ENCODE data around the gene NSF.

DNA sequence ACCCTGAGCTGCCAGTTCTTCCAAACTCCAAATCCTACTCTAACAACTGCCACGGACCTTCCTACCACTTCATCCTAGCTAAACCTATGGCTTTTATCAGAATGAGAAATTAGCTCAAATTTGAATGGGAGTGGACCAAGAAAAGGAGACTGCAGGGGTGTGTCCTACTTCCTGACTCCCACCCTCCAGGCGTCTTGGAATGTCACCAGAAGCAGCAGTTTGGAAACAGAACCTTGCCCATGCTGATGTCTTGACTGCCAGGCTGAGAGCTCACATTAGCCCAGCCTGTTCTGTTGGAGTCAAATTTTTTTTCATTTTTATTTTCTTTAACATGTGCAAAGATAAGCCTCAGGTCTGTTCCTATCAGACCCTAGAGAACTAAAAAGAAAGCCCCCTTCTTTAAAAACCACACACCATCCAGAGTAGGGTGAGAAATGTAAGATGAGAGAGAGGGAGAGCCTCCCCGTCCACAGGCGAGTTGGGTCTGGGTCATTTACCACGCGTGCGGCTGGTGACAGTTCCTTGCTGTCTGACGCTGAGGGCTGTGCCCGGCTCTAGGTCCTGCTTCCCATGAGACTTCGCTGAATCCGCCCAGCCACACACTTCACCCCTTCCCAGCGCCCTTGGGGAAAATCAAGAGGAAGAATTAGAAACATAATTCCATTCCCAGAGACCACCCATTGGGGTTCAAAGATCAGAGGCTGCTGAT lies 173.7 kb downstream of the NSF start:
- TF ChIP-seq, protein P1, sequence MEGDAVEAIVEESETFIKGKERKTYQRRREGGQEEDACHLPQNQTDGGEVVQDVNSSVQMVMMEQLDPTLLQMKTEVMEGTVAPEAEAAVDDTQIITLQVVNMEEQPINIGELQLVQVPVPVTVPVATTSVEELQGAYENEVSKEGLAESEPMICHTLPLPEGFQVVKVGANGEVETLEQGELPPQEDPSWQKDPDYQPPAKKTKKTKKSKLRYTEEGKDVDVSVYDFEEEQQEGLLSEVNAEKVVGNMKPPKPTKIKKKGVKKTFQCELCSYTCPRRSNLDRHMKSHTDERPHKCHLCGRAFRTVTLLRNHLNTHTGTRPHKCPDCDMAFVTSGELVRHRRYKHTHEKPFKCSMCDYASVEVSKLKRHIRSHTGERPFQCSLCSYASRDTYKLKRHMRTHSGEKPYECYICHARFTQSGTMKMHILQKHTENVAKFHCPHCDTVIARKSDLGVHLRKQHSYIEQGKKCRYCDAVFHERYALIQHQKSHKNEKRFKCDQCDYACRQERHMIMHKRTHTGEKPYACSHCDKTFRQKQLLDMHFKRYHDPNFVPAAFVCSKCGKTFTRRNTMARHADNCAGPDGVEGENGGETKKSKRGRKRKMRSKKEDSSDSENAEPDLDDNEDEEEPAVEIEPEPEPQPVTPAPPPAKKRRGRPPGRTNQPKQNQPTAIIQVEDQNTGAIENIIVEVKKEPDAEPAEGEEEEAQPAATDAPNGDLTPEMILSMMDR (IDR thresholded peaks at IDR 0.05): no peak
- TF ChIP-seq POLR2A (IDR thresholded peaks at IDR 0.05): no peak
